Right lobe of liver (tissue), 6 donors: ENCODE data around the gene MRPL36. TPM values are rescaled to one million over a fixed set of nuclear protein-coding genes. Genes with fewer than 3 reads are reported as not detected.

ENCODE experiments used
- ATAC-seq, 4 donors: fragments of 200-7000 bp; cut with Tn5 transposase; one replicate each; pipeline ENCODE4 v1.9.1; 2020; ENCODE audit warnings: mild to moderate bottlenecking in 4 of 4, moderate library complexity in 4 of 4
- DNase-seq, 3 donors: peaks; one replicate each; pipeline ENCODE4 v3.0.0-alpha.2; 2020
- H3K27ac ChIP-seq, 3 donors: fragments of 200-600 bp; one replicate each; pipeline ENCODE4 v1.8.0; 2022
- H3K27me3 ChIP-seq, 2 donors: fragments of 200-600 bp; one replicate each; pipeline ENCODE4 v1.8.0; 2022
- H3K36me3 ChIP-seq, 4 donors: fragments of 200-600 bp; sonication (generic) in 1 of 4; one replicate each; pipeline versions ENCODE4 v1.5.1 to v1.8.0; 2017 to 2022; ENCODE audit warnings: control low read depth in 1 of 4
- H3K4me1 ChIP-seq, 4 donors: fragments of 200-600 bp; sonication (generic) in 1 of 4; one replicate each; pipeline versions ENCODE4 v1.5.1 to v1.8.0; 2017 to 2022; ENCODE audit warnings: control low read depth in 1 of 4
- H3K4me3 ChIP-seq, 3 donors: fragments of 200-600 bp; one replicate each; pipeline ENCODE4 v1.8.0; 2022
- H3K9me3 ChIP-seq, 4 donors: fragments of 200-600 bp; sonication (generic) in 1 of 4; one replicate each; pipeline versions ENCODE4 v1.5.1 to v1.8.0; 2017 to 2022; ENCODE audit warnings: control low read depth in 1 of 4
- POLR2A ChIP-seq: fragments of 450-650 bp; IDR thresholded peaks from one replicate; pipeline ENCODE4 v1.6.1; 2017; ENCODE audit warnings: antibody characterized with exemption, mild to moderate bottlenecking
- WGBS: methylation state at CpG from one replicate; pipeline ENCODE4 v1.1.6; 2018; ENCODE audit warnings: low coverage, low lambda C conversion rate; ENCODE audit not compliant: insufficient coverage; ENCODE audit errors: missing lambda C conversion rate; 5-methylcytosine and 5-hydroxymethylcytosine counted together
- intact Hi-C, 2 donors: fragments of 100-400 bp; cut with DNase I; formaldehyde crosslinking; loops; one replicate each; pipeline versions ENCODE4 v1.11.2 to v1.14.1; 2022
- total RNA-seq, 6 experiments: library from RNA; depleted of rRNA in 2 of 6; stranded (reverse); fragments of >200 nt in 2 of 6; fragmentation: NEBNext Ultra II Directional in 3 of 6; extraction: Animal tissue kit (Norgen Biotek cat#: 25700) in 3 of 6; gene quantifications; one replicate each; pipeline versions ENCODE4 v1.1.0 to v1.2.4, GENCODE V29; 2016 to 2023
- TF ChIP-seq, protein P1 (sequence below), 4 donors: fragments of 200-600 bp in 3 of 4; fragments of 450-650 bp in 1 of 4; IDR thresholded peaks; one replicate each; pipeline versions ENCODE4 v1.5.1 to v1.8.0; 2016 to 2022; ENCODE audit warnings: antibody characterized with exemption in 4 of 4, mild to moderate bottlenecking in 2 of 4
- donor health status: DM: no; HTN: yes; CAD: no.
- donor health status: DM: no; HTN: no; CAD: no.
- donor health status: DM: no; HTN: no; CAD: no.
- donor health status: DM: no; HTN: yes; CAD: no.
- donor health status: DM: no; HTN: yes; CAD: no.

MRPL36 gene
- total RNA-seq, 6 experiments from 2014 or later, result 30.7 to 40.0 (median 35.5) TPM

DNA sequence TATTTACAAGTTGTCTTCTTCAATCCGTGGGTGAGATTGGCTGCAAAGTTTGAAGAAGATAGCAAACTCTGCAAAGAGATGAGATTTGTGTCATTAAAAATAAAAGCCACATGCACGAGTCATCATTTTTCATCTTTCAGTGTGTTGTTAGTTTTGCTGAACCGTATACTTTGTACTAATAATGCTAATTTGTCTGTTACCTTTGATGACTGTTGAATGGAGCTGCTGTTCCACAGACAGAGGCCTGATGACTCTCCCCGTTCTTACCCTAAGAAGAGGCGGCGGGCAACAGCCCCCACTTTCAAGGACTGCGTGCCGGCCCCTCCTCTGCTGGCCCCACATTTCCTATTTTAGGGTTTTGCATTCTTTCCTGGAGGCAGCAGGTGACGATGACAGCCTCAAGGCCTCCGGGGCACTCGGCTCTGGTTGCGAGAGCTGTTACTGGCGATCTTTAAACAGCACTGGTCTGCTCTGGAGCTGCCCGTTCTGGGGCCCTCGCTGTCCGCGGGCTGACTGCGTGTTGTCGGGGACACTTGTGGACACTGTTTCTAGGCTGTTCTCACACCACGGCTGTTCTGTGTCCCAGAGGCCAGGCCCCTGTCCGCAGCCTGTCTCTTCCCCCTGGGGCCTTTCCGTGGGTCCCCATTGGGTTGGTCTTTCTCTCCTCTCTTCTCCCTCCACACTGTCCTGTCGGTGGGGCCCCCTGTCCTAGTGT lies 36.7 kb upstream of the MRPL36 start:
- ATAC-seq (no peak), DNase-seq (peak in 1 of 3 donors; percentile 15)
- WGBS, result 54% methylated on average over 14 of the region's 23 CpGs
- intact Hi-C loops, result no loop called here
- H3K4me3 ChIP-seq, result no peak overlapping the region
- H3K36me3 ChIP-seq, result no peaks in the 10 kb centered on the region
- no peak for TF ChIP-seq POLR2A
- TF ChIP-seq, protein P1, sequence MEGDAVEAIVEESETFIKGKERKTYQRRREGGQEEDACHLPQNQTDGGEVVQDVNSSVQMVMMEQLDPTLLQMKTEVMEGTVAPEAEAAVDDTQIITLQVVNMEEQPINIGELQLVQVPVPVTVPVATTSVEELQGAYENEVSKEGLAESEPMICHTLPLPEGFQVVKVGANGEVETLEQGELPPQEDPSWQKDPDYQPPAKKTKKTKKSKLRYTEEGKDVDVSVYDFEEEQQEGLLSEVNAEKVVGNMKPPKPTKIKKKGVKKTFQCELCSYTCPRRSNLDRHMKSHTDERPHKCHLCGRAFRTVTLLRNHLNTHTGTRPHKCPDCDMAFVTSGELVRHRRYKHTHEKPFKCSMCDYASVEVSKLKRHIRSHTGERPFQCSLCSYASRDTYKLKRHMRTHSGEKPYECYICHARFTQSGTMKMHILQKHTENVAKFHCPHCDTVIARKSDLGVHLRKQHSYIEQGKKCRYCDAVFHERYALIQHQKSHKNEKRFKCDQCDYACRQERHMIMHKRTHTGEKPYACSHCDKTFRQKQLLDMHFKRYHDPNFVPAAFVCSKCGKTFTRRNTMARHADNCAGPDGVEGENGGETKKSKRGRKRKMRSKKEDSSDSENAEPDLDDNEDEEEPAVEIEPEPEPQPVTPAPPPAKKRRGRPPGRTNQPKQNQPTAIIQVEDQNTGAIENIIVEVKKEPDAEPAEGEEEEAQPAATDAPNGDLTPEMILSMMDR (IDR thresholded peaks at IDR 0.05), result no peak
- no peaks in the 10 kb centered on the region for H3K9me3 ChIP-seq
- H3K4me1 ChIP-seq, result no peaks in the 10 kb centered on the region
- no peaks in the 10 kb centered on the region for H3K27me3 ChIP-seq
- H3K27ac ChIP-seq, result no peak overlapping the region

DNA sequence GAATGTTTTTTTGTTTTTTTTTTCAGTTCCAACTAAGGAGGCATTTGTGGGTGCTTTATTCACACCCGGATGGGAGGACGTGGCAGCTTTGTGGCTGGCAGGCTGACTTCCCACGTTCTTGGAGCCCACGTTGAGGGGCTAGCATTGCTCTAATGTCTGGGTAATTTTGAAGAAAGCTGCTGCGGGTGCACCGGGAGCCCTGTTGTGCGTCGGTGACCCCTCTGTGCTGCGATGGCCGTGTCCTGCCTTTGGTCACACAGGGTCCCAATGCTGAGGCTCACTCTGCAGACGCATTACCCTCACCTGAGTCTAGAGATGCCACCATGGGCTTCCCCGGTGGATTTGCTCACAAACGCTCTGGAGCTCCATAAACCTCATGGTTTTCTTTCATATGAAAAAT lies 35.8 kb upstream of the MRPL36 start:
- no peak for DNase-seq
- intact Hi-C loops, result no loop called here

DNA sequence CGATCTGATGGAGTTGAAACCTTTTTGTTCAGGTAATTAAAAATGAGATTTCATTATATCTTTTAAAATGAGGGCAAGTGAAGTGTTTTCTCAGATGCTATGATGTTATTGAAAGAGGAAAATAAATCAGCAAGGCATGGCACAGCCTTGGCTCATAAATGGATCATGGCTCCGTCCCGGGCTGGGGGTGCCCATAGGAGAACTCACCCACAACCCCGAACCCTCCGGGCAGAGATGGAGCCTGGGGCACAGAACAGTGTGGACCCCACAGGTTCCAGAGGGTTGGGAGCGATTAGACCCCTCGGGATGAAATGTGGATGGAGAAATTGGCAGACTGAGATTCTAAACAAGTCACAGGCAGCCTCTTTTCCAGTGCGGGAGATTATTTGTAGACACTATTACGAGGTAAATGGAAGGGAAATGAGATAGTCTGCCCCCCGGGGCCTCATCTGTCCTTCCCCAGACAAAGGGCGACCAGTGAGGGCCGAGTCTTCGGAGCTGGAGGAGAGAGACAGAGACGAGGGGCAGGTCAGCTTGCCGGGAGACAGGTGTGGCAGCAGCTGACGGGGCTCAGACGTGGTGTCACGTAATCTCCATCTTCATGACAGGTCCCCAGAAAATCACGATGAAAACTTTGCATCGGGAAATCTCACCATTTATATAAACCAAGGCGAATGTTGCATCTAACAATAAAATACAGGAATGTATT lies 35.2 kb upstream of the MRPL36 start:
- DNase-seq (no peak), ATAC-seq (no peak)
- intact Hi-C loops, result no loop called here
- TF ChIP-seq, protein P1 (IDR thresholded peaks at IDR 0.05), result no peak
- no peak for TF ChIP-seq POLR2A
- H3K9me3 ChIP-seq, result no peaks in the 10 kb centered on the region
- no peak overlapping the region for H3K27ac ChIP-seq
- no peaks in the 10 kb centered on the region for H3K36me3 ChIP-seq
- no peaks in the 10 kb centered on the region for H3K27me3 ChIP-seq
- no peak overlapping the region for H3K4me3 ChIP-seq
- no peaks in the 10 kb centered on the region for H3K4me1 ChIP-seq
- 36% methylated on average over 17 of the region's 21 CpGs for WGBS

More for the DNA sequence above, 35.8 kb upstream of the MRPL36 start:
- H3K4me1 ChIP-seq, result no peaks in the 10 kb centered on the region
- H3K27me3 ChIP-seq, result no peaks in the 10 kb centered on the region
- no peak overlapping the region for H3K27ac ChIP-seq
- no peak for ATAC-seq
- no peak overlapping the region for H3K4me3 ChIP-seq
- TF ChIP-seq, protein P1 (IDR thresholded peaks at IDR 0.05), result no peak
- TF ChIP-seq POLR2A, result no peak
- 55% methylated on average over 5 of the region's 13 CpGs for WGBS
- H3K9me3 ChIP-seq, result no peaks in the 10 kb centered on the region
- H3K36me3 ChIP-seq, result no peaks in the 10 kb centered on the region

DNA sequence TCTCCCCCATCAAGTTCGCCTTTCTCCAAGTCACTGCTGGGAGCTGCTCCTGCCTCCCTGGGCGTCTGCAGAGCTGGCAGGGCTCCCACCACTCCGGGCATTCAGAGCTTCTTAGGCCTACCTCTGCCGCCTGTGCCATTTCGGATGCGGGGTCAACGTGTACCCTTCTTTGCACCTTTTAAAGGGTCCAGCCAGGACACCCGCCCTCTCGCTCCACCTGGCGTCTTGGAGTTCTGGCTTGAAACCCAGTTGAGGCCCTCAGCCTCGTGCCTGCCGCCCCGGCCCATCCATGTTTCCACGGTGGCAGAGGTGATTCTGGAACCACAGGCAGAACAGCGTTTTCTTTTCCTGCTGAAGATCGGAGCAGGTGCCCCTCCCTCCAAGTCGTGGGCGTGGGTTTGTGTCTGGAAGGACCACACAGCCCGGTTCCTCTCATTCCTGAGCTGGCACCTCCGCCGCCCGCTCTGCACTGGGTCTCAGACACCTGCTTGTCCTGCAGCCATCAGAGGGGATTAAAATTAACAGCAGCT lies 34.5 kb upstream of the MRPL36 start:
- 67% methylated on average over 14 of the region's 22 CpGs for WGBS
- no peak for ATAC-seq
- no peaks in the 10 kb centered on the region for H3K36me3 ChIP-seq
- H3K27ac ChIP-seq, result no peak overlapping the region
- H3K27me3 ChIP-seq, result no peaks in the 10 kb centered on the region
- no peak for DNase-seq
- intact Hi-C loops, result no loop called here
- no peaks in the 10 kb centered on the region for H3K9me3 ChIP-seq
- no peak overlapping the region for H3K4me3 ChIP-seq
- H3K4me1 ChIP-seq, result no peaks in the 10 kb centered on the region
- TF ChIP-seq, protein P1 (IDR thresholded peaks at IDR 0.05), result no peak
- TF ChIP-seq POLR2A, result no peak
